SK-N-SH (cell line): Measurements from ENCODE around the gene HDAC4. TPM values are rescaled to one million over a fixed set of nuclear protein-coding genes. Genes with fewer than 3 reads are reported as not detected.

ENCODE experiments used
- CTCF ChIA-PET: fragments of 300-600, 350-600 bp; formaldehyde crosslinking; extraction: SDS; loops from one replicate; lab custom pipeline; 2021; lab: Yijun Ruan, JAX
- POLR2A ChIA-PET: fragments of 350-600 bp; sonication (Branson Sonifier 250); formaldehyde crosslinking; extraction: SDS; loops from one replicate; lab custom pipeline; 2020; ENCODE audit warnings: antibody characterized with exemption, inconsistent platforms; lab: Yijun Ruan, JAX
- DNase-seq: peaks from one replicate; pipeline ENCODE4 v3.0.0; 2012
- H2AFZ ChIP-seq: fragments of 200-600 bp; sonication (generic); 2 replicates; pipeline ENCODE4 v1.8.1; 2016; ENCODE audit warnings: antibody characterized with exemption, mild to moderate bottlenecking, low read depth
- H3F3A ChIP-seq: fragments of 200-600 bp; sonication (generic); replicated peaks from 2 replicates; pipeline ENCODE3; 2016; ENCODE audit warnings: antibody characterized with exemption, mild to moderate bottlenecking; ENCODE audit not compliant: insufficient read depth
- H3K27ac ChIP-seq, 2 experiments: fragments of 200-500 bp in 1 of 2; fragments of 200-600 bp in 1 of 2; sonication (Bioruptor generic) in 1 of 2; sonication (generic), shearing (Covaris generic) in 1 of 2; 2 replicates each; pipeline versions ENCODE4 v1.5.1 to v1.6.1; 2014 to 2016; ENCODE audit warnings: low read depth in 2 of 2, inconsistent platforms in 1 of 2, low read length in 1 of 2, mild to moderate bottlenecking in 1 of 2, mixed read lengths in 1 of 2
- H3K27me3 ChIP-seq: fragments of 200-600 bp; sonication (generic), shearing (Covaris generic); 2 replicates; pipeline ENCODE4 v1.6.1; 2016; ENCODE audit warnings: mixed run types; ENCODE audit not compliant: insufficient read depth
- H3K36me3 ChIP-seq, 2 experiments: fragments of 200-500 bp in 1 of 2; fragments of 200-600 bp in 1 of 2; sonication (Bioruptor generic) in 1 of 2; sonication (generic) in 1 of 2; replicated peaks in 1 of 2; 2 replicates each; pipeline versions ENCODE3 to v1.5.1; 2014 to 2016; ENCODE audit warnings: low read length in 1 of 2, mild to moderate bottlenecking in 1 of 2; ENCODE audit not compliant: insufficient read depth in 2 of 2, control insufficient read depth in 1 of 2
- H3K4me1 ChIP-seq, 2 experiments: fragments of 200-500 bp in 1 of 2; fragments of 200-600 bp in 1 of 2; sonication (Bioruptor generic) in 1 of 2; sonication (generic), shearing (Covaris generic) in 1 of 2; 2 replicates each; pipeline versions ENCODE4 v1.5.1 to v1.6.1; 2014 to 2016; ENCODE audit warnings: low read depth in 1 of 2, low read length in 1 of 2, mixed run types in 1 of 2; ENCODE audit not compliant: insufficient read depth in 2 of 2, control insufficient read depth in 1 of 2
- H3K4me2 ChIP-seq: fragments of 200-600 bp; sonication (generic), shearing (Covaris generic); 2 replicates; pipeline ENCODE4 v1.6.1; 2017; ENCODE audit warnings: mixed run types
- H3K4me3 ChIP-seq, 2 experiments: fragments of 200-500 bp in 1 of 2; fragments of 200-600 bp in 1 of 2; sonication (Bioruptor generic) in 1 of 2; sonication (generic), shearing (Covaris generic) in 1 of 2; 2 replicates each; pipeline versions ENCODE4 v1.5.1 to v1.8.1; 2014 to 2016; ENCODE audit warnings: low read depth in 2 of 2, inconsistent platforms in 1 of 2, low read length in 1 of 2, mild to moderate bottlenecking in 1 of 2, mixed read lengths in 1 of 2, moderate library complexity in 1 of 2
- H3K79me2 ChIP-seq: fragments of 200-600 bp; sonication (generic); 2 replicates; pipeline ENCODE4 v1.8.1; 2017; ENCODE audit warnings: mild to moderate bottlenecking; ENCODE audit not compliant: insufficient read depth
- H3K9ac ChIP-seq: fragments of 200-600 bp; sonication (generic); 2 replicates; pipeline ENCODE4 v1.6.1; 2017; ENCODE audit warnings: mixed run types
- H3K9me2 ChIP-seq: fragments of 200-600 bp; sonication (generic); 2 replicates; pipeline ENCODE4 v1.6.1; 2017; ENCODE audit warnings: mixed run types
- H3K9me3 ChIP-seq: fragments of 200-600 bp; sonication (generic); 2 replicates; pipeline ENCODE4 v1.6.1; 2017; ENCODE audit warnings: mixed run types, mild to moderate bottlenecking, moderate library complexity
- H4K20me1 ChIP-seq: fragments of 200-600 bp; sonication (generic); 2 replicates; pipeline ENCODE4 v1.6.1; 2017; ENCODE audit warnings: mild to moderate bottlenecking, mixed run types; ENCODE audit not compliant: insufficient read depth
- CHD2 ChIP-seq: fragments of 150-350 bp; IDR thresholded peaks from 2 replicates; pipeline ENCODE4 v1.6.1; 2018; ENCODE audit warnings: low read length; ENCODE audit not compliant: partially characterized antibody
- ELF1 ChIP-seq: IDR thresholded peaks from 2 replicates; pipeline ENCODE4 v1.4.0; 2012
- EZH2phosphoT487 ChIP-seq: fragments of 200-600 bp; sonication (generic); IDR thresholded peaks from 2 replicates; pipeline ENCODE4 v1.6.1; 2017; ENCODE audit warnings: low read depth, mixed run types, mild to moderate bottlenecking, antibody characterized with exemption, moderate library complexity, borderline replicate concordance
- FOSL2 ChIP-seq: IDR thresholded peaks from 2 replicates; pipeline ENCODE4 v1.4.0; 2012; ENCODE audit warnings: low read depth, mild to moderate bottlenecking, moderate library complexity, borderline replicate concordance
- JUND ChIP-seq: IDR thresholded peaks from 2 replicates; pipeline ENCODE4 v1.4.0; 2012
- MEF2A ChIP-seq: IDR thresholded peaks from 2 replicates; pipeline ENCODE4 v1.4.0; 2012; ENCODE audit warnings: low read depth, borderline replicate concordance
- MXI1 ChIP-seq: IDR thresholded peaks from 2 replicates; pipeline ENCODE4 v1.6.1; 2012; ENCODE audit warnings: mild to moderate bottlenecking, low read depth, low read length, improper control_type of control experiment
- NFIC ChIP-seq: IDR thresholded peaks from 2 replicates; pipeline ENCODE4 v1.4.0; 2012; ENCODE audit warnings: borderline replicate concordance
- NRF1 ChIP-seq: IDR thresholded peaks from 2 replicates; pipeline ENCODE4 v1.6.1; 2012; ENCODE audit warnings: low read depth, mild to moderate bottlenecking, low read length
- RAD21 ChIP-seq: IDR thresholded peaks from 2 replicates; pipeline ENCODE4 v1.6.1; 2012; ENCODE audit warnings: mild to moderate bottlenecking, low read length
- RCOR1 ChIP-seq: fragments of 150-350 bp; IDR thresholded peaks from 2 replicates; pipeline ENCODE4 v1.6.1; 2017; ENCODE audit warnings: antibody characterized with exemption, low read length
- RFX5 ChIP-seq: IDR thresholded peaks from 2 replicates; pipeline ENCODE4 v1.6.1; 2012; ENCODE audit warnings: mild to moderate bottlenecking, improper control_type of control experiment, low read length
- SIN3A ChIP-seq: IDR thresholded peaks from 2 replicates; pipeline ENCODE4 v1.6.1; 2012; ENCODE audit warnings: low read depth, mild to moderate bottlenecking, low read length, moderate library complexity, borderline replicate concordance
- TEAD4 ChIP-seq: IDR thresholded peaks from 2 replicates; pipeline ENCODE4 v1.4.0; 2012; ENCODE audit warnings: mild to moderate bottlenecking, borderline replicate concordance; ENCODE audit not compliant: insufficient read depth
- WGBS: methylation state at CpG from one replicate; pipeline ENCODE4 v1.1.6; 2017; ENCODE audit warnings: low lambda C conversion rate; 5-methylcytosine and 5-hydroxymethylcytosine counted together
- polyA plus RNA-seq, 3 experiments: library from polyadenylated mRNA; depleted of rRNA; stranded (reverse); fragments of >200 nt; gene quantifications; 2 replicates each; pipeline ENCODE4 v1.2.3, GENCODE V29; 2012
- TF ChIP-seq, protein P1 (sequence below): IDR thresholded peaks from 2 replicates; pipeline ENCODE4 v1.4.0; 2012; ENCODE audit warnings: low read depth, borderline replicate concordance
- TF ChIP-seq, protein P2 (sequence below): fragments of 150-350 bp; IDR thresholded peaks from 2 replicates; pipeline ENCODE4 v1.6.1; 2017; ENCODE audit warnings: antibody characterized with exemption, low read length, low read depth, borderline replicate concordance
- TF ChIP-seq, protein P3 (sequence below): IDR thresholded peaks from 2 replicates; pipeline ENCODE4 v1.4.0; 2012; ENCODE audit warnings: low read depth, borderline replicate concordance
- TF ChIP-seq, protein P4 (sequence below): fragments of 200-600 bp; sonication (generic); IDR thresholded peaks from 2 replicates; pipeline ENCODE4 v1.6.1; 2017; ENCODE audit warnings: antibody characterized with exemption, mild to moderate bottlenecking, moderate library complexity
- TF ChIP-seq, protein P5 (sequence below): fragments of 150-350 bp; IDR thresholded peaks from 2 replicates; pipeline ENCODE4 v1.6.1; 2016; ENCODE audit warnings: mild to moderate bottlenecking, low read depth, low read length

HDAC4 gene
- polyA plus RNA-seq, 1 of the 3 experiments (the other 2 are of a cell fraction): 5.5 TPM

DNA sequence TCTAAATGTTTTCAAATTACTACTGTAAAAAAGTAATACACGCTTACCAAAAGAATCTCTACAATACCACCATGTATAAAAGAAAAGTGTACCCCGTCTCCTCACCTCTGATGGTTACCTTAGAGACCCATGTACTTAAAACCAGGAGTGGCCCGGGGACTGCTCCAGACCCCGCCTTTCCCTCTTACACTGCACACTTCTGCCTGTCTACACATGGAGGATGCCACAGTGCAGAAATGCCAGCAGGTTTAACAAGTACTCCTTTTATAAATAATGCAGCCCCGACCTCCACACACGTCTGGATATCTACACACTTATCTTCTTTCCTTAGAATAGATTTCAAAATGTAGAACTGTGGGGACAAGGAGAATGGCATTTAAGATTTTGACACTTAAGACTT lies 5.3 kb downstream of the HDAC4 start:
- no peaks in the 10 kb centered on the region for H3F3A ChIP-seq
- no peaks in the 10 kb centered on the region for H3K9me3 ChIP-seq
- no peaks in the 10 kb centered on the region for H3K9me2 ChIP-seq
- DNase-seq: no peak
- ChIA-PET POLR2A (no interaction called here), CTCF (interaction anchor here (0.7 to 1.4 kb wide), 2 partner anchors 253 to 297 kb away, joined by 3 read pairs; no protein-coding TSS in a partner anchor)
- no peaks in the 10 kb centered on the region for H3K27me3 ChIP-seq
- H3K4me1 ChIP-seq: peaks cover 10 to 40% of the 10 kb centered on the region in 2 experiments; a peak in 3 of 4 replicates
- H3K4me2 ChIP-seq: no peak overlapping the region
- no peaks in the 10 kb centered on the region for H3K36me3 ChIP-seq
- TF ChIP-seq FOSL2: no peak
- TF ChIP-seq, protein P1, sequence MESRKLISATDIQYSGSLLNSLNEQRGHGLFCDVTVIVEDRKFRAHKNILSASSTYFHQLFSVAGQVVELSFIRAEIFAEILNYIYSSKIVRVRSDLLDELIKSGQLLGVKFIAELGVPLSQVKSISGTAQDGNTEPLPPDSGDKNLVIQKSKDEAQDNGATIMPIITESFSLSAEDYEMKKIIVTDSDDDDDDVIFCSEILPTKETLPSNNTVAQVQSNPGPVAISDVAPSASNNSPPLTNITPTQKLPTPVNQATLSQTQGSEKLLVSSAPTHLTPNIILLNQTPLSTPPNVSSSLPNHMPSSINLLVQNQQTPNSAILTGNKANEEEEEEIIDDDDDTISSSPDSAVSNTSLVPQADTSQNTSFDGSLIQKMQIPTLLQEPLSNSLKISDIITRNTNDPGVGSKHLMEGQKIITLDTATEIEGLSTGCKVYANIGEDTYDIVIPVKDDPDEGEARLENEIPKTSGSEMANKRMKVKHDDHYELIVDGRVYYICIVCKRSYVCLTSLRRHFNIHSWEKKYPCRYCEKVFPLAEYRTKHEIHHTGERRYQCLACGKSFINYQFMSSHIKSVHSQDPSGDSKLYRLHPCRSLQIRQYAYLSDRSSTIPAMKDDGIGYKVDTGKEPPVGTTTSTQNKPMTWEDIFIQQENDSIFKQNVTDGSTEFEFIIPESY: no peak
- TF ChIP-seq TEAD4: no peak
- TF ChIP-seq, protein P2, sequence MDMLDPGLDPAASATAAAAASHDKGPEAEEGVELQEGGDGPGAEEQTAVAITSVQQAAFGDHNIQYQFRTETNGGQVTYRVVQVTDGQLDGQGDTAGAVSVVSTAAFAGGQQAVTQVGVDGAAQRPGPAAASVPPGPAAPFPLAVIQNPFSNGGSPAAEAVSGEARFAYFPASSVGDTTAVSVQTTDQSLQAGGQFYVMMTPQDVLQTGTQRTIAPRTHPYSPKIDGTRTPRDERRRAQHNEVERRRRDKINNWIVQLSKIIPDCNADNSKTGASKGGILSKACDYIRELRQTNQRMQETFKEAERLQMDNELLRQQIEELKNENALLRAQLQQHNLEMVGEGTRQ: no peak
- no peak for TF ChIP-seq RCOR1
- no peak for TF ChIP-seq NRF1
- TF ChIP-seq NFIC: no peak
- TF ChIP-seq RAD21: no peak
- TF ChIP-seq RFX5: no peak
- TF ChIP-seq SIN3A: no peak
- no peak for TF ChIP-seq JUND
- TF ChIP-seq MEF2A: no peak
- TF ChIP-seq, protein P3, sequence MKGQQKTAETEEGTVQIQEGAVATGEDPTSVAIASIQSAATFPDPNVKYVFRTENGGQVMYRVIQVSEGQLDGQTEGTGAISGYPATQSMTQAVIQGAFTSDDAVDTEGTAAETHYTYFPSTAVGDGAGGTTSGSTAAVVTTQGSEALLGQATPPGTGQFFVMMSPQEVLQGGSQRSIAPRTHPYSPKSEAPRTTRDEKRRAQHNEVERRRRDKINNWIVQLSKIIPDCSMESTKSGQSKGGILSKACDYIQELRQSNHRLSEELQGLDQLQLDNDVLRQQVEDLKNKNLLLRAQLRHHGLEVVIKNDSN: no peak
- no peak for TF ChIP-seq MXI1
- H3K27ac ChIP-seq: no peak overlapping the region
- H3K9ac ChIP-seq: no peak overlapping the region
- no peak overlapping the region for H2AFZ ChIP-seq
- H3K4me3 ChIP-seq: no peak overlapping the region
- WGBS: 95% methylated on average over 6 of the region's 6 CpGs
- H3K79me2 ChIP-seq: peaks cover 56% of the 10 kb centered on the region
- peaks cover 21% of the 10 kb centered on the region for H4K20me1 ChIP-seq

DNA sequence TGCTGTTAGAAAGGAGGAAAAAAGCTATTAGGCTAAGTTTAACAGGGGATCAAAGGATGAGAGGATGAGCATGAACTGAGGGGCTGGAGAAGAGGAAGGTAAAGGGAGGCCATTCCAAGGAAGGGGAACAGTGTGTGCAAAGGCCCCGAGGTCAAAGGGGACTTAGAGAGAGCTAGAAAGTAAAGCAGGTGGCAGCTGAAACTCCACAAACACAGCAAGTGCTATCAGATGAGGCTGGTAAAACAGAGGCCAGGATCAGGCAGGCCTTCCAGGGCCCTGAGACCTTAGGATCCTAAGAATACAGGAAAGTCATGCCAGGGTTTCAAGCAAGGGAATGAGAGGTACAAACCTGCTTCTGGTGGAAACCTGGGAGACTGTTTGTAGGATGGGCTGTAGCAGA lies 5.8 kb downstream of the HDAC4 start:
- Histone ChIP-seq H3K79me2 (peaks cover 56% of the 10 kb centered on the region), H3F3A (no peaks in the 10 kb centered on the region), H3K9ac (no peak overlapping the region), H3K4me2 (no peak overlapping the region), H2AFZ (no peak overlapping the region), H3K27ac (no peak overlapping the region; a peak in 1 of 4 replicates), H4K20me1 (peaks cover 21% of the 10 kb centered on the region), H3K9me2 (no peaks in the 10 kb centered on the region), H3K36me3 (no peaks in the 10 kb centered on the region), H3K9me3 (no peaks in the 10 kb centered on the region), H3K4me1 (peaks cover 10 to 40% of the 10 kb centered on the region in 2 experiments; a peak in 3 of 4 replicates), H3K4me3 (no peak overlapping the region), H3K27me3 (no peaks in the 10 kb centered on the region)
- POLR2A ChIA-PET: no interaction called here
- 79% methylated on average over 1 of the region's 1 CpG for WGBS
- CTCF ChIA-PET: interaction anchor here (0.7 to 1.4 kb wide), 3 partner anchors 252 to 297 kb away, joined by 3 read pairs; no protein-coding TSS in a partner anchor
- DNase-seq: no peak
- TF ChIP-seq, protein P1: no peak
- TF ChIP-seq MEF2A (no peak), JUND (no peak), CHD2 (no peak), ELF1 (no peak), FOSL2 (no peak), EZH2phosphoT487 (no peak)
- TF ChIP-seq, protein P4, sequence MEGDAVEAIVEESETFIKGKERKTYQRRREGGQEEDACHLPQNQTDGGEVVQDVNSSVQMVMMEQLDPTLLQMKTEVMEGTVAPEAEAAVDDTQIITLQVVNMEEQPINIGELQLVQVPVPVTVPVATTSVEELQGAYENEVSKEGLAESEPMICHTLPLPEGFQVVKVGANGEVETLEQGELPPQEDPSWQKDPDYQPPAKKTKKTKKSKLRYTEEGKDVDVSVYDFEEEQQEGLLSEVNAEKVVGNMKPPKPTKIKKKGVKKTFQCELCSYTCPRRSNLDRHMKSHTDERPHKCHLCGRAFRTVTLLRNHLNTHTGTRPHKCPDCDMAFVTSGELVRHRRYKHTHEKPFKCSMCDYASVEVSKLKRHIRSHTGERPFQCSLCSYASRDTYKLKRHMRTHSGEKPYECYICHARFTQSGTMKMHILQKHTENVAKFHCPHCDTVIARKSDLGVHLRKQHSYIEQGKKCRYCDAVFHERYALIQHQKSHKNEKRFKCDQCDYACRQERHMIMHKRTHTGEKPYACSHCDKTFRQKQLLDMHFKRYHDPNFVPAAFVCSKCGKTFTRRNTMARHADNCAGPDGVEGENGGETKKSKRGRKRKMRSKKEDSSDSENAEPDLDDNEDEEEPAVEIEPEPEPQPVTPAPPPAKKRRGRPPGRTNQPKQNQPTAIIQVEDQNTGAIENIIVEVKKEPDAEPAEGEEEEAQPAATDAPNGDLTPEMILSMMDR: no peak
- TF ChIP-seq, protein P5, sequence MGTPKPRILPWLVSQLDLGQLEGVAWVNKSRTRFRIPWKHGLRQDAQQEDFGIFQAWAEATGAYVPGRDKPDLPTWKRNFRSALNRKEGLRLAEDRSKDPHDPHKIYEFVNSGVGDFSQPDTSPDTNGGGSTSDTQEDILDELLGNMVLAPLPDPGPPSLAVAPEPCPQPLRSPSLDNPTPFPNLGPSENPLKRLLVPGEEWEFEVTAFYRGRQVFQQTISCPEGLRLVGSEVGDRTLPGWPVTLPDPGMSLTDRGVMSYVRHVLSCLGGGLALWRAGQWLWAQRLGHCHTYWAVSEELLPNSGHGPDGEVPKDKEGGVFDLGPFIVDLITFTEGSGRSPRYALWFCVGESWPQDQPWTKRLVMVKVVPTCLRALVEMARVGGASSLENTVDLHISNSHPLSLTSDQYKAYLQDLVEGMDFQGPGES: no peak
